Measurements from ENCODE around the gene NAA80.

DNA sequence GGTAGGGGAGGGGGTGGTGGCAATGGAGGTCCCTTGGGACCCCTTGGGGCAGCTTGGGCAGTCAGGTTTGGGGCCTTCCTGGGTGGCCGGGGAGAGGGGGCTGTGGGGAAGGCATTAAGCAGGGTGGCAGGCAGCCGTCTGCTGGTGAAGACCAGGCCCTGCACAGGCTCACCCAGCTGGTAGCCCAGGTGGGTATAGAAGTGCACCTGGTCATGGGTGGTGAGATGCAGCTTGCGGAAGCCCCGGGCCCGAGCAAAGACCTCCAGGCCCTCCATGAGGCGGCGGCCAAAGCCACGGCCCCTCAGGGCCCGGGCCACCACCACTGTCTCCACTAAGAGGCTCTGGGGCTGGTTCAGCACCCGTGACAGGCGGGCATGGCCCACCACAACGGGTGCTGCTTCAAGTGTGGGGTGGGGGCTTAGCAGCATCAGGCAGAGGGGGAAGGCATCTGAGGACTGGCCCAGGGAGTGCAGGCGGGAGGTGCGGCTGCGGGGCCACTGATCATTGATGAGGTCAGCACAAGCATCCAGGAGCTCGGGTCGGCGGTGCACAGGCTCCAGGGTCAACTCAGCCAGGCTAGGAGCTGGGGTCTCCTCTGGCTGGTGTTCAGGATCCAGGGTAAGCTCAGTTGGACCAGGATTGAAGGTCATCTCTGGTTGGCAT, 2.4 kb downstream of the NAA80 start:
- TF ChIP-seq, protein P1, sequence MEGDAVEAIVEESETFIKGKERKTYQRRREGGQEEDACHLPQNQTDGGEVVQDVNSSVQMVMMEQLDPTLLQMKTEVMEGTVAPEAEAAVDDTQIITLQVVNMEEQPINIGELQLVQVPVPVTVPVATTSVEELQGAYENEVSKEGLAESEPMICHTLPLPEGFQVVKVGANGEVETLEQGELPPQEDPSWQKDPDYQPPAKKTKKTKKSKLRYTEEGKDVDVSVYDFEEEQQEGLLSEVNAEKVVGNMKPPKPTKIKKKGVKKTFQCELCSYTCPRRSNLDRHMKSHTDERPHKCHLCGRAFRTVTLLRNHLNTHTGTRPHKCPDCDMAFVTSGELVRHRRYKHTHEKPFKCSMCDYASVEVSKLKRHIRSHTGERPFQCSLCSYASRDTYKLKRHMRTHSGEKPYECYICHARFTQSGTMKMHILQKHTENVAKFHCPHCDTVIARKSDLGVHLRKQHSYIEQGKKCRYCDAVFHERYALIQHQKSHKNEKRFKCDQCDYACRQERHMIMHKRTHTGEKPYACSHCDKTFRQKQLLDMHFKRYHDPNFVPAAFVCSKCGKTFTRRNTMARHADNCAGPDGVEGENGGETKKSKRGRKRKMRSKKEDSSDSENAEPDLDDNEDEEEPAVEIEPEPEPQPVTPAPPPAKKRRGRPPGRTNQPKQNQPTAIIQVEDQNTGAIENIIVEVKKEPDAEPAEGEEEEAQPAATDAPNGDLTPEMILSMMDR (conservative IDR thresholded peaks at IDR 0.05; ENCODE audit: low read depth, low read length): no peak
- no peak for TF ChIP-seq EZH2 (IDR thresholded peaks at IDR 0.05; ENCODE audit: borderline replicate concordance, low read depth, low read length, poor library complexity, severe bottlenecking)

Data from A673 (cell line).